ENCODE data around the gene AOPEP.

Gene AOPEP

GRCh38 chr9:95130484-95130883 is 404.0 kb downstream of the AOPEP start:
- DNase-seq = no peak

- peak; percentile 29 for DNase-seq
These were observed 404.8 kb downstream of the AOPEP start for GRCh38 chr9:95131023-95131943.

GRCh38 chr9:95132366-95133324 is 406.1 kb downstream of the AOPEP start:
- no peak for DNase-seq

GRCh38 chr9:95133325-95133705 is 406.8 kb downstream of the AOPEP start:
- no peak for DNase-seq

- DNase-seq = no peak
These were observed 408.0 kb downstream of the AOPEP start for GRCh38 chr9:95134457-95134881.

GRCh38 chr9:95135756-95136155 is 409.3 kb downstream of the AOPEP start:
- no peak for DNase-seq

Measured in NCI-H226 (cell line).